B cell (primary cell): ENCODE results near the gene FKBP2. TPM values are rescaled to one million over a fixed set of nuclear protein-coding genes. Genes with fewer than 3 reads are reported as not detected.

Experiments used
- ATAC-seq: fragments of 200-7000 bp; cut with Tn5 transposase; one replicate; pipeline ENCODE4 v1.10.0; 2021; ENCODE audit warnings: low read depth, mild to moderate bottlenecking, moderate number of reproducible peaks, moderate library complexity
- CTCF ChIA-PET: fragments of 350-600 bp; sonication (Branson Sonifier 250); formaldehyde crosslinking; loops from one replicate; lab custom pipeline; 2021; ENCODE audit warnings: antibody characterized with exemption, inconsistent platforms; lab: Charles Lee
- POLR2A ChIA-PET: fragments of 350-600 bp; sonication (Branson Sonifier 250); formaldehyde crosslinking; loops from one replicate; lab custom pipeline; 2021; ENCODE audit warnings: antibody characterized with exemption; lab: Charles Lee
- DNase-seq: peaks from one replicate; pipeline ENCODE4 v3.0.0; 2013
- H2AFZ ChIP-seq: 2 replicates; pipeline ENCODE4 v1.6.1; 2012; ENCODE audit warnings: mild to moderate bottlenecking, low read depth, low read length; ENCODE audit not compliant: insufficient read depth, poor library complexity, severe bottlenecking
- H3K27ac ChIP-seq, 2 donors: 1 replicate in 1 of 2; 2 replicates in 1 of 2; pipeline ENCODE4 v1.5.1; 2012 to 2013; ENCODE audit warnings: low read length in 2 of 2, mild to moderate bottlenecking in 2 of 2, moderate library complexity in 1 of 2
- H3K27me3 ChIP-seq, 4 experiments: fragments of 200-600 bp in 1 of 4; sonication (generic) in 1 of 4; replicated peaks in 1 of 4; 1 replicate in 2 of 4; 2 replicates in 2 of 4; pipeline versions ENCODE4 v1.6.1 to v1.7.0; 2013 to 2016; ENCODE audit warnings: low read length in 3 of 4, mild to moderate bottlenecking in 2 of 4, mixed read lengths in 1 of 4, moderate library complexity in 1 of 4; ENCODE audit not compliant: insufficient read depth in 4 of 4, control insufficient read depth in 3 of 4; ENCODE audit errors: control extremely low read depth in 1 of 4
- H3K36me3 ChIP-seq, 2 experiments: replicated peaks in 1 of 2; 1 replicate in 1 of 2; 2 replicates in 1 of 2; pipeline versions ENCODE4 v1.6.1 to v1.7.1; 2013; ENCODE audit warnings: low read length in 1 of 2; ENCODE audit not compliant: insufficient read depth in 2 of 2, control insufficient read depth in 1 of 2; ENCODE audit errors: control extremely low read depth in 1 of 2, extremely low read depth in 1 of 2
- H3K4me1 ChIP-seq, 2 donors: fragments of 200-600 bp in 1 of 2; sonication (generic) in 1 of 2; 1 replicate in 1 of 2; 2 replicates in 1 of 2; pipeline versions ENCODE4 v1.5.1 to v1.6.1; 2013 to 2017; ENCODE audit warnings: low read length in 2 of 2; ENCODE audit not compliant: control insufficient read depth in 2 of 2, insufficient read depth in 2 of 2
- H3K4me2 ChIP-seq: replicated peaks from 2 replicates; pipeline ENCODE3; 2012; ENCODE audit warnings: mild to moderate bottlenecking, low read depth, low read length; ENCODE audit not compliant: poor library complexity, severe bottlenecking
- H3K4me3 ChIP-seq, 5 experiments: fragments of 200-600 bp in 1 of 5; sonication (generic) in 1 of 5; 1 replicate in 3 of 5; 2 replicates in 2 of 5; pipeline versions ENCODE4 v1.5.1 to v1.7.0; 2011 to 2016; ENCODE audit warnings: low read length in 4 of 5, mild to moderate bottlenecking in 4 of 5, low read depth in 2 of 5, control low read depth in 1 of 5, moderate library complexity in 1 of 5; ENCODE audit not compliant: insufficient read depth in 1 of 5; ENCODE audit errors: control extremely low read depth in 1 of 5, extremely low read depth in 1 of 5
- H3K79me2 ChIP-seq: fragments of 200-600 bp; sonication (generic); one replicate; pipeline ENCODE4 v1.6.0; 2016; ENCODE audit warnings: low read length; ENCODE audit not compliant: control insufficient read depth, insufficient read depth
- H3K9ac ChIP-seq: fragments of 200-600 bp; sonication (generic); 2 replicates; pipeline ENCODE4 v1.6.1; 2017; ENCODE audit warnings: mild to moderate bottlenecking, low read length, moderate library complexity
- H3K9me3 ChIP-seq, 3 donors: one replicate each; pipeline versions ENCODE4 v1.6.1 to v1.7.1; 2013; ENCODE audit warnings: low read length in 2 of 3; ENCODE audit not compliant: control insufficient read depth in 2 of 3, insufficient read depth in 1 of 3; ENCODE audit errors: control extremely low read depth in 1 of 3
- H4K20me1 ChIP-seq: 2 replicates; pipeline ENCODE4 v1.6.0; 2012; ENCODE audit warnings: mild to moderate bottlenecking, low read length; ENCODE audit not compliant: insufficient read depth, control insufficient read depth, poor library complexity, severe bottlenecking
- H3K27ac Mint-ChIP-seq: one replicate; pipeline ENCODE4 v1.8.0; 2021; ENCODE audit warnings: mixed read lengths
- H3K27me3 Mint-ChIP-seq: one replicate; pipeline ENCODE4 v1.8.0; 2021; ENCODE audit warnings: mixed read lengths
- H3K4me1 Mint-ChIP-seq: one replicate; pipeline ENCODE4 v1.8.0; 2021; ENCODE audit warnings: mixed read lengths
- H3K4me3 Mint-ChIP-seq: one replicate; pipeline ENCODE4 v1.8.0; 2021; ENCODE audit warnings: mixed read lengths
- H3K9me3 Mint-ChIP-seq: one replicate; pipeline ENCODE4 v1.8.0; 2022; ENCODE audit warnings: mixed read lengths; ENCODE audit not compliant: insufficient read depth
- EZH2 ChIP-seq: IDR thresholded peaks from 2 replicates; pipeline ENCODE4 v1.6.1; 2012; ENCODE audit warnings: borderline replicate concordance, low read depth, mild to moderate bottlenecking, moderate library complexity, low read length; ENCODE audit not compliant: insufficient read depth, poor library complexity, severe bottlenecking
- WGBS: methylation state at CpG from one replicate; pipeline ENCODE4 v1.1.5; 2013; ENCODE audit warnings: missing lambda C conversion rate; ENCODE audit not compliant: insufficient coverage; 5-methylcytosine and 5-hydroxymethylcytosine counted together
- intact Hi-C: fragments of 100-400 bp; cut with micrococcal nuclease; formaldehyde crosslinking; loops from one replicate; pipeline ENCODE4 v1.10.0; 2022
- polyA plus RNA-seq: library from polyadenylated mRNA; depleted of rRNA; stranded (reverse); fragments of >200 nt; gene quantifications from 2 replicates; pipeline ENCODE4 v1.2.3, GENCODE V29; 2012
- total RNA-seq, 2 donors: library from RNA; stranded (reverse); fragments of 120-200 nt in 1 of 2; gene quantifications; 1 replicate in 1 of 2; 2 replicates in 1 of 2; pipeline versions ENCODE4 v1.2.3 to v1.2.4, GENCODE V29; 2013 to 2022
- TF ChIP-seq, protein P1 (sequence below): fragments of 200-600 bp; IDR thresholded peaks from one replicate; pipeline ENCODE4 v1.8.0; 2022; ENCODE audit warnings: antibody characterized with exemption, mild to moderate bottlenecking

The FKBP2 gene
- total and polyA plus RNA-seq, 2 donors (not counting 1 experiment from before 2014, with no cell fraction given) = 23.7 to 38.2 TPM

DNA sequence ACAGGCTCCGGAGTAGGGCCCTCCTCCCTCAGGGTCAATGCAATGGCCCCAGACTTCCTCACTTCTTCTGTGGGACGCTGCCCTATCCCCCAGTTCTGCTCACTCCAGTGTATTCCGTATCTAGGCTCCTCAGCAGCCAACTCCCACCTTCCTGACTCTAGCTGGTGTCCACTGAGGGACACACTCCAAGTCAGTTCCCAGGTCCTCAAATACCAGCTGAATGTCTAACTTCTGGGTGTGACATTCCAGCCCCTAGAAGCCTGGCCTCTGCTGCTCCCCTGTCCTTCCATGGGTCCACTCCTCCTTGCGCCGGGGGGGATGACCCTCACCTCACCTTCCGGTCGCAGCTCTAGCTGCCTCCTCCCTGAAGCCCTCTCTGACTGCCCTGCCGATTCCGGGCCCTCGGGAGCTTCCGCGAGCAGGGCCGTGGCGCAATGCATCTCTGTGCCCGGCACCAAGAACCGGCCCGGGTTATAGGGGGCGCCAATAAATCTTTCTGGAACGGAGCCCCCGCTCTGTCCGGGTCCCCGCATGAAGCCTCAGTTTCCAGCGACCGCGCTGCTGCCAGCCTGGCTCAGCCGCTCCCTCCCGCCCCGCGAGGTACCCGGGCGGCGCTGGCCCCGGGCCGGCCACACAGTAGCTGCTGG lies 28.1 kb downstream of the FKBP2 start:
- Histone ChIP-seq H3K4me3 (peak overlapping the region; percentile 40 to 96 (median 83)), H3K4me2 (peak overlapping the region; percentile 92), H3K9me3 (peaks cover 0 to 3% (median 0%) of the 10 kb centered on the region in 3 donors), H3K36me3 (no peaks in the 10 kb centered on the region), H3K9ac (peak overlapping the region; percentile 76), H2AFZ (peak overlapping the region; percentile 75), H3K27ac (peak overlapping the region; percentile 89 to 91), H3K4me1 (peaks cover 14 to 29% of the 10 kb centered on the region in 2 donors), H3K79me2 (no peaks in the 10 kb centered on the region), H3K27me3 (no peaks in the 10 kb centered on the region), H4K20me1 (no peaks in the 10 kb centered on the region)
- Mint-ChIP-seq H3K4me1 (peaks cover 19% of the 10 kb centered on the region), H3K4me3 (peak overlapping the region; percentile 100), H3K27ac (peak overlapping the region; percentile 99), H3K27me3 (no peaks in the 10 kb centered on the region), H3K9me3 (no peaks in the 10 kb centered on the region)
- DNase-seq (no peak), ATAC-seq (peak; percentile 0)
- WGBS = under 1% methylated on average over 34 of the region's 34 CpGs
- TF ChIP-seq, protein P1, sequence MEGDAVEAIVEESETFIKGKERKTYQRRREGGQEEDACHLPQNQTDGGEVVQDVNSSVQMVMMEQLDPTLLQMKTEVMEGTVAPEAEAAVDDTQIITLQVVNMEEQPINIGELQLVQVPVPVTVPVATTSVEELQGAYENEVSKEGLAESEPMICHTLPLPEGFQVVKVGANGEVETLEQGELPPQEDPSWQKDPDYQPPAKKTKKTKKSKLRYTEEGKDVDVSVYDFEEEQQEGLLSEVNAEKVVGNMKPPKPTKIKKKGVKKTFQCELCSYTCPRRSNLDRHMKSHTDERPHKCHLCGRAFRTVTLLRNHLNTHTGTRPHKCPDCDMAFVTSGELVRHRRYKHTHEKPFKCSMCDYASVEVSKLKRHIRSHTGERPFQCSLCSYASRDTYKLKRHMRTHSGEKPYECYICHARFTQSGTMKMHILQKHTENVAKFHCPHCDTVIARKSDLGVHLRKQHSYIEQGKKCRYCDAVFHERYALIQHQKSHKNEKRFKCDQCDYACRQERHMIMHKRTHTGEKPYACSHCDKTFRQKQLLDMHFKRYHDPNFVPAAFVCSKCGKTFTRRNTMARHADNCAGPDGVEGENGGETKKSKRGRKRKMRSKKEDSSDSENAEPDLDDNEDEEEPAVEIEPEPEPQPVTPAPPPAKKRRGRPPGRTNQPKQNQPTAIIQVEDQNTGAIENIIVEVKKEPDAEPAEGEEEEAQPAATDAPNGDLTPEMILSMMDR = no peak
- TF ChIP-seq EZH2 = no peak
- intact Hi-C loops = loop anchor here (1.0 kb wide), 6 partner anchors 18 to 84 kb away; partner anchors contain the start of genes FKBP2, NUDT22, PLCB3 and TRPT1
- ChIA-PET CTCF (interaction anchor here (0.8 to 5.7 kb wide), 7 partner anchors 12 to 64 kb away, joined by 3 to 73 read pairs (median 11); partner anchors contain the start of genes CATSPERZ, ESRRA, FERMT3 and PLCB3), POLR2A (interaction anchor here (0.6 to 4.6 kb wide), 13 partner anchors 15 to 1624 kb away, joined by 3 to 67 read pairs (median 7); partner anchors contain the start of genes BAD, CCDC88B, FERMT3 and GPR137)
